Measurements from ENCODE around the gene FOXD1.

FOXD1 gene

GRCh38 chr5:73433272-73433981 is 15.2 kb downstream of the FOXD1 start:
- in situ Hi-C loops (cut with HindIII; ENCODE audit: low sequenced_read_pairs), result loop anchor here (25.0 kb wide), 2 partner anchors 121 to 521 kb away; no protein-coding TSS in a partner anchor
- DNase-seq (ENCODE audit: low read depth), result no peak
- no peak overlapping the region for H3K4me3 ChIP-seq (ENCODE audit: low read depth, low read length)
- TF ChIP-seq, protein P1, sequence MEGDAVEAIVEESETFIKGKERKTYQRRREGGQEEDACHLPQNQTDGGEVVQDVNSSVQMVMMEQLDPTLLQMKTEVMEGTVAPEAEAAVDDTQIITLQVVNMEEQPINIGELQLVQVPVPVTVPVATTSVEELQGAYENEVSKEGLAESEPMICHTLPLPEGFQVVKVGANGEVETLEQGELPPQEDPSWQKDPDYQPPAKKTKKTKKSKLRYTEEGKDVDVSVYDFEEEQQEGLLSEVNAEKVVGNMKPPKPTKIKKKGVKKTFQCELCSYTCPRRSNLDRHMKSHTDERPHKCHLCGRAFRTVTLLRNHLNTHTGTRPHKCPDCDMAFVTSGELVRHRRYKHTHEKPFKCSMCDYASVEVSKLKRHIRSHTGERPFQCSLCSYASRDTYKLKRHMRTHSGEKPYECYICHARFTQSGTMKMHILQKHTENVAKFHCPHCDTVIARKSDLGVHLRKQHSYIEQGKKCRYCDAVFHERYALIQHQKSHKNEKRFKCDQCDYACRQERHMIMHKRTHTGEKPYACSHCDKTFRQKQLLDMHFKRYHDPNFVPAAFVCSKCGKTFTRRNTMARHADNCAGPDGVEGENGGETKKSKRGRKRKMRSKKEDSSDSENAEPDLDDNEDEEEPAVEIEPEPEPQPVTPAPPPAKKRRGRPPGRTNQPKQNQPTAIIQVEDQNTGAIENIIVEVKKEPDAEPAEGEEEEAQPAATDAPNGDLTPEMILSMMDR (IDR thresholded peaks at IDR 0.05; ENCODE audit: low read depth, low read length, missing control alignments), result no peak

GRCh38 chr5:73431204-73431851 is 17.2 kb downstream of the FOXD1 start:
- in situ Hi-C loops (cut with HindIII; ENCODE audit: low sequenced_read_pairs), result loop anchor here (25.0 kb wide), 2 partner anchors 119 to 519 kb away; no protein-coding TSS in a partner anchor
- TF ChIP-seq, protein P1 (IDR thresholded peaks at IDR 0.05; ENCODE audit: low read depth, low read length, missing control alignments), result no peak
- no peak overlapping the region for H3K4me3 ChIP-seq (ENCODE audit: low read depth, low read length)
- no peak for DNase-seq (ENCODE audit: low read depth)

DNA sequence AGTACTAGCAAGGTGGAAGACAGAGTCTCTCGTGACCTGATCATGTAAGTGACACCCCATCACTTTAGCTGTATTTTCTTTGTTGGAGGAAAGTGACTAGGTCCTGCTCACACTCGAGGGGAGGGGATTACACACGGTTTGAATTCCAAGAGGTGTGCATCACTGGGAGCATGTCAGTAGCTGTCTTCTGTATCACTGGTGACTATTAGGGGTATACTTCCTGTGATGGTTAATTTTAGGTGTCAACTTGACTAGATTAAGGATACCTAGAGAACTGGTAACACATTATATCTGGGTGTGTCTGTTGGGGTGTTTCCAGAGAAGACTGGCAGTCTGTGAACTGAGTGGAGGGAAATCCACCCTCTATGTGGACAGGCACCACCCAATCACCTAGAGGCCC is 22.5 kb downstream of the FOXD1 start:
- in situ Hi-C loops (cut with HindIII; ENCODE audit: low sequenced_read_pairs), result loop anchor here (10.0 to 25.0 kb wide), 3 partner anchors 114 to 514 kb away; no protein-coding TSS in a partner anchor

DNA sequence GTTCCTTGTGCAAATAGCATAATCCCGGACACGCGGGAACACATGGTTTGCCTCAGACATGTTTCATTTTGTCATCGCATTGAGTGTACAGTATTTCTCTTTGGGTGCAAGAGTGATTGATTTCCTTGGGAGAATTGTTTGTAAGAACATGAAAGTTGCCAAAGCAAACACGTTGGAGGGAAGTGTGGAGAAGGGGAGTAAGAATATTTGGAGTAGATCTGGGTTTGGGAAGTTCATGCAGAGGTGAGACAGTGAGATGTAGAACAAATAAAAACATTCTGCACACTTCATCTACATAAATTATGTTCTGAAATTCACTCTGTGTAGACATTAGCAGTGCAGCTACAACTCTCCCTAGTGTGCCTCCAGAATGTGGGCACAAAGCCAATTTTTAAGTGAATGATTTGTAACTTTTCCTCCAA is 24.0 kb downstream of the FOXD1 start:
- TF ChIP-seq, protein P1 (IDR thresholded peaks at IDR 0.05; ENCODE audit: low read depth, low read length, missing control alignments), result no peak
- no peak overlapping the region for H3K4me3 ChIP-seq (ENCODE audit: low read depth, low read length)
- no peak for DNase-seq (ENCODE audit: low read depth)
- in situ Hi-C loops (cut with HindIII; ENCODE audit: low sequenced_read_pairs), result loop anchor here (5.0 to 10.0 kb wide), 2 partner anchors 42 to 190 kb away; no protein-coding TSS in a partner anchor

More for the DNA sequence above, 22.5 kb downstream of the FOXD1 start:
- TF ChIP-seq, protein P1 (IDR thresholded peaks at IDR 0.05; ENCODE audit: low read depth, low read length, missing control alignments), result no peak
- DNase-seq (ENCODE audit: low read depth), result no peak
- H3K4me3 ChIP-seq (ENCODE audit: low read depth, low read length), result no peak overlapping the region

DNA sequence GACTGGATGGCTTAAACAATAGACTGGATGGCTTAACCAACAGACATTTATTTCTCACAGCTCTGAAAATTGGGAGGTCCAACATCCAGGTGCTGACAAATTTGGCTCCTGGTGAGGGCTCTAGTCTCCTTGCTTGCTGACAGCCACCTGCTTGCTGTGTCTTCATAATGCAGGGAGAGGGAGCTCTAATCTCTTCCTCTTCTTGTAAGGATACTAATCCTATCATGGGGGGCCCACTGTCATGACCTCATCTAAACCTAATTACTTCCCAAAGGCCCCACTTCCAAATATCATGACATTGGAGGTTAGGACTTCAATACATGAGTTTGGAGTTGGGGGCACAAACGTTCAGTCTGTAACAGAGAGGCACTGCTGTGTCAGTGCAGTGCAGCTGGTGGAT is 26.4 kb downstream of the FOXD1 start:
- TF ChIP-seq, protein P1 (IDR thresholded peaks at IDR 0.05; ENCODE audit: low read depth, low read length, missing control alignments), result no peak
- in situ Hi-C loops (cut with HindIII; ENCODE audit: low sequenced_read_pairs), result loop anchor here (5.0 to 10.0 kb wide), 2 partner anchors 40 to 187 kb away; no protein-coding TSS in a partner anchor
- H3K4me3 ChIP-seq (ENCODE audit: low read depth, low read length), result no peak overlapping the region
- no peak for DNase-seq (ENCODE audit: low read depth)

GRCh38 chr5:73420666-73421065 is 27.9 kb downstream of the FOXD1 start:
- TF ChIP-seq, protein P1 (IDR thresholded peaks at IDR 0.05; ENCODE audit: low read depth, low read length, missing control alignments), result no peak
- DNase-seq (ENCODE audit: low read depth), result no peak
- no peak overlapping the region for H3K4me3 ChIP-seq (ENCODE audit: low read depth, low read length)
- in situ Hi-C loops (cut with HindIII; ENCODE audit: low sequenced_read_pairs), result loop anchor here (5.0 to 10.0 kb wide), 2 partner anchors 38 to 186 kb away; no protein-coding TSS in a partner anchor
